GM12878 (cell line): ENCODE measurements around the gene PMEL.

Experiments
- CEBPB ChIP-seq, 2 experiments: fragments of 150-350 bp in 1 of 2; IDR thresholded peaks; 2 replicates each; pipeline ENCODE4 v1.6.1; 2012 to 2014; ENCODE audit warnings: low read depth in 2 of 2, low read length in 2 of 2, borderline replicate concordance in 1 of 2, inconsistent platforms in 1 of 2
- CREM ChIP-seq: IDR thresholded peaks from 2 replicates; pipeline ENCODE4 v1.6.1; 2014; ENCODE audit warnings: antibody characterized with exemption, low read depth
- POLR2A ChIP-seq: IDR thresholded peaks from 2 replicates; pipeline ENCODE4 v1.6.1; 2011; ENCODE audit warnings: low read depth, mild to moderate bottlenecking, low read length
- RCOR1 ChIP-seq: conservative IDR thresholded peaks from 2 replicates; pipeline ENCODE4 v1.6.1; 2012; ENCODE audit warnings: low read depth, low read length, improper control_type of control experiment
- RELA ChIP-seq: fragments of 450-650 bp; IDR thresholded peaks from 2 replicates; pipeline ENCODE4 v1.8.0; 2014; ENCODE audit warnings: borderline replicate concordance; ENCODE audit not compliant: partially characterized antibody
- TF ChIP-seq, protein P1 (sequence below): IDR thresholded peaks from 2 replicates; pipeline ENCODE4 v1.6.1; 2011; ENCODE audit warnings: borderline replicate concordance, low read depth, mild to moderate bottlenecking, moderate library complexity, mixed read lengths, low read length; ENCODE audit not compliant: insufficient read depth; ENCODE audit errors: extremely low read length
- TF ChIP-seq, protein P2 (sequence below): fragments of 150-350 bp; IDR thresholded peaks from 2 replicates; pipeline ENCODE4 v1.6.1; 2014; ENCODE audit warnings: mild to moderate bottlenecking, low read depth, low read length
- TF ChIP-seq, protein P3 (sequence below): IDR thresholded peaks from 2 replicates; pipeline ENCODE4 v1.6.1; 2011; ENCODE audit warnings: mild to moderate bottlenecking, low read depth, low read length, moderate library complexity; ENCODE audit not compliant: insufficient replicate concordance

DNA sequence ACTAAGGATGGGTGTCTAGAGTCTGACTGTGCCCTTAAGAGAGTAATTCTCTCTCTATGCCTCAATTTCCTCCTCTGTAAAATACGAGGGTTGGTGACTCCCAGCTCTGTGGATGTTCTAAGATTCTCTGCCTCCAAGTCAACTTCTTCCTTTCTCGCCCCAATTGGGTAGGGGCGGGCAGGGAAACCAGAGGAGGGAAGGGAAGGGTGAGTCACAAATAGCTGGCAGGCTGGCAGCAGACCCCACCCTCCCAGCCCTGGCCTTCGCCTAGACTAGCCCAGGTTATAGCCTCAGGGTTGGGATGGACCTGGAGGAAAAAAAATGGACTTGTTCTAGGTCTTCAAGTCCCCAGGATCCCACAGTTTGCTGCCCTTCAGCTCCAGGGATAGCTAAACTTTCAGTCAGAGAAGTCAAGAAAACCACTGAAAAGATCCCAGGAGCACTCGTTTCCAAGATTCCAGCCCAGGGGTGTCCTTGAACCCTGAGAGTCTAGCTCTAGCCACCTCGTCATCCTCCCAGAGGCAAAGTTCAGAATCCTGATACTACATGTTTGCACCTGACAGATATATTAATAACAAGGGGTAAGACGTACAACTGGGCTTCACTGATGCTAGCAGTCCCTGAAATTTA lies 32.6 kb downstream of the PMEL start:
- no peak for TF ChIP-seq RCOR1
- TF ChIP-seq RELA, result no peak
- TF ChIP-seq, protein P1, sequence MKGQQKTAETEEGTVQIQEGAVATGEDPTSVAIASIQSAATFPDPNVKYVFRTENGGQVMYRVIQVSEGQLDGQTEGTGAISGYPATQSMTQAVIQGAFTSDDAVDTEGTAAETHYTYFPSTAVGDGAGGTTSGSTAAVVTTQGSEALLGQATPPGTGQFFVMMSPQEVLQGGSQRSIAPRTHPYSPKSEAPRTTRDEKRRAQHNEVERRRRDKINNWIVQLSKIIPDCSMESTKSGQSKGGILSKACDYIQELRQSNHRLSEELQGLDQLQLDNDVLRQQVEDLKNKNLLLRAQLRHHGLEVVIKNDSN, result no peak
- TF ChIP-seq POLR2A, result no peak
- TF ChIP-seq, protein P2, sequence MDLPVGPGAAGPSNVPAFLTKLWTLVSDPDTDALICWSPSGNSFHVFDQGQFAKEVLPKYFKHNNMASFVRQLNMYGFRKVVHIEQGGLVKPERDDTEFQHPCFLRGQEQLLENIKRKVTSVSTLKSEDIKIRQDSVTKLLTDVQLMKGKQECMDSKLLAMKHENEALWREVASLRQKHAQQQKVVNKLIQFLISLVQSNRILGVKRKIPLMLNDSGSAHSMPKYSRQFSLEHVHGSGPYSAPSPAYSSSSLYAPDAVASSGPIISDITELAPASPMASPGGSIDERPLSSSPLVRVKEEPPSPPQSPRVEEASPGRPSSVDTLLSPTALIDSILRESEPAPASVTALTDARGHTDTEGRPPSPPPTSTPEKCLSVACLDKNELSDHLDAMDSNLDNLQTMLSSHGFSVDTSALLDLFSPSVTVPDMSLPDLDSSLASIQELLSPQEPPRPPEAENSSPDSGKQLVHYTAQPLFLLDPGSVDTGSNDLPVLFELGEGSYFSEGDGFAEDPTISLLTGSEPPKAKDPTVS, result no peak
- no peak for TF ChIP-seq CEBPB (IDR thresholded peaks at IDR 0.05; ENCODE audit: borderline replicate concordance in 1 of 2, low read depth in 2 of 2, low read length in 2 of 2)
- TF ChIP-seq, protein P3, sequence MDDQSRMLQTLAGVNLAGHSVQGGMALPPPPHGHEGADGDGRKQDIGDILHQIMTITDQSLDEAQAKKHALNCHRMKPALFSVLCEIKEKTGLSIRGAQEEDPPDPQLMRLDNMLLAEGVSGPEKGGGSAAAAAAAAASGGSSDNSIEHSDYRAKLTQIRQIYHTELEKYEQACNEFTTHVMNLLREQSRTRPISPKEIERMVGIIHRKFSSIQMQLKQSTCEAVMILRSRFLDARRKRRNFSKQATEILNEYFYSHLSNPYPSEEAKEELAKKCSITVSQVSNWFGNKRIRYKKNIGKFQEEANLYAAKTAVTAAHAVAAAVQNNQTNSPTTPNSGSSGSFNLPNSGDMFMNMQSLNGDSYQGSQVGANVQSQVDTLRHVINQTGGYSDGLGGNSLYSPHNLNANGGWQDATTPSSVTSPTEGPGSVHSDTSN, result no peak
- TF ChIP-seq CREM, result no peak
